HepG2 (cell line): ENCODE measurements around the gene ENPP7. TPM values are rescaled to one million over a fixed set of nuclear protein-coding genes. Genes with fewer than 3 reads are reported as not detected.

ENCODE experiments used
- ATAC-seq: fragments of 200-7000 bp; cut with Tn5 transposase; 3 replicates; pipeline ENCODE4 v1.9.1; 2020; ENCODE audit warnings: mild to moderate bottlenecking, moderate library complexity
- BruUV-seq: library from RNA; stranded (reverse); fragments of 400-500 nt; replicated peaks from 2 replicates; lab custom pipeline; 2021; lab: Mats Ljungman, UMichigan
- CTCF ChIA-PET: fragments of 300-600 bp; formaldehyde crosslinking; extraction: SDS; loops from one replicate; lab custom pipeline; 2021; ENCODE audit warnings: low total read pairs, inconsistent platforms, low intra/inter-chr PET ratio; lab: Yijun Ruan, JAX
- POLR2A ChIA-PET: fragments of 350-600 bp; sonication (Branson Sonifier 250); formaldehyde crosslinking; loops from one replicate; lab custom pipeline; 2020; ENCODE audit warnings: antibody characterized with exemption, inconsistent platforms; lab: Yijun Ruan, JAX
- DNase-seq: peaks from one replicate; pipeline ENCODE4 v3.0.0-alpha.2; 2015; ENCODE audit warnings: low spot score
- FAIRE-seq: peaks from 3 replicates; lab custom pipeline; 2011; peaks lifted over from hg19 to GRCh38; lab: Jason Lieb, UNC
- H2AFZ ChIP-seq: one replicate; pipeline ENCODE4 v1.6.1; 2011; ENCODE audit warnings: low read length, inconsistent platforms
- H3K27ac ChIP-seq: fragments of 300-600 bp; 3 replicates; pipeline ENCODE4 v1.8.0; 2011; ENCODE audit warnings: mixed run types, mild to moderate bottlenecking, mixed read lengths, low read length, inconsistent platforms; ENCODE audit not compliant: insufficient read depth; ENCODE audit errors: extremely low read length
- H3K27me3 ChIP-seq, 2 experiments: fragments of 200-600 bp in 1 of 2; 2 replicates in 1 of 2; 3 replicates in 1 of 2; pipeline versions ENCODE4 v1.6.0 to v1.8.0; 2011; ENCODE audit warnings: low read length in 2 of 2, mild to moderate bottlenecking in 2 of 2, moderate library complexity in 2 of 2, inconsistent platforms in 1 of 2; ENCODE audit not compliant: insufficient read depth in 2 of 2, control insufficient read depth in 1 of 2
- H3K36me3 ChIP-seq, 2 experiments: fragments of 200-600 bp in 1 of 2; replicated peaks in 1 of 2; 2 replicates in 1 of 2; 3 replicates in 1 of 2; pipeline versions ENCODE4 v1.5.1 to v1.8.0; 2011; ENCODE audit warnings: low read length in 2 of 2, inconsistent platforms in 1 of 2; ENCODE audit not compliant: insufficient read depth in 2 of 2, control insufficient read depth in 1 of 2
- H3K4me1 ChIP-seq: 2 replicates; pipeline ENCODE4 v1.5.1; 2012; ENCODE audit warnings: low read length, inconsistent platforms; ENCODE audit not compliant: insufficient read depth
- H3K4me2 ChIP-seq: 2 replicates; pipeline ENCODE4 v1.6.0; 2011; ENCODE audit warnings: low read depth, low read length, inconsistent platforms
- H3K4me3 ChIP-seq, 3 experiments: fragments of 200-600 bp in 1 of 3; sonication (generic), shearing (Covaris generic) in 1 of 3; replicated peaks in 1 of 3; 2 replicates each; pipeline ENCODE4 v1.5.1; 2011 to 2016; ENCODE audit warnings: low read length in 3 of 3, inconsistent platforms in 2 of 3, low read depth in 2 of 3, mild to moderate bottlenecking in 2 of 3, control low read depth in 1 of 3, mixed read lengths in 1 of 3; ENCODE audit not compliant: insufficient read depth in 1 of 3
- H3K79me2 ChIP-seq: one replicate; pipeline ENCODE4 v1.6.1; 2011; ENCODE audit warnings: low read length, inconsistent platforms; ENCODE audit not compliant: insufficient read depth
- H3K9ac ChIP-seq: 2 replicates; pipeline ENCODE4 v1.6.0; 2011; ENCODE audit warnings: mild to moderate bottlenecking, low read depth, low read length, inconsistent platforms; ENCODE audit not compliant: insufficient read depth
- H3K9me3 ChIP-seq: 2 replicates; pipeline ENCODE4 v1.5.1; 2012; ENCODE audit warnings: mild to moderate bottlenecking, low read length
- H4K20me1 ChIP-seq: 2 replicates; pipeline ENCODE4 v1.6.0; 2011; ENCODE audit warnings: inconsistent platforms, mild to moderate bottlenecking, low read length, moderate library complexity; ENCODE audit not compliant: insufficient read depth
- ATM ChIP-seq: fragments of 450-650 bp; IDR thresholded peaks from 2 replicates; pipeline ENCODE4 v1.7.1; 2017; ENCODE audit warnings: mild to moderate bottlenecking, borderline replicate concordance
- CBX1 ChIP-seq: IDR thresholded peaks from one replicate; pipeline ENCODE4 v1.6.1; 2016; ENCODE audit warnings: antibody characterized with exemption, low read depth
- CC2D1A ChIP-seq: sonication (generic); formaldehyde crosslinking; IDR thresholded peaks from 2 replicates; pipeline ENCODE4 v1.8.1; 2023; ENCODE audit warnings: mild to moderate bottlenecking, missing genetic modification reagents
- DRAP1 ChIP-seq: IDR thresholded peaks from 2 replicates; pipeline ENCODE4 v1.6.1; 2016; ENCODE audit warnings: missing genetic modification reagents, missing compliant biosample characterization
- ELK4 ChIP-seq: sonication (generic); formaldehyde crosslinking; IDR thresholded peaks from 2 replicates; pipeline ENCODE4 v1.9.0; 2021; ENCODE audit warnings: missing genetic modification reagents, borderline replicate concordance
- GFI1 ChIP-seq: sonication (generic); formaldehyde crosslinking; IDR thresholded peaks from 2 replicates; pipeline ENCODE4 v1.5.0; 2020; ENCODE audit warnings: missing genetic modification reagents, mild to moderate bottlenecking, borderline replicate concordance
- GPBP1L1 ChIP-seq: sonication (generic); formaldehyde crosslinking; IDR thresholded peaks from 2 replicates; pipeline ENCODE4 v1.5.0; 2020; ENCODE audit warnings: mild to moderate bottlenecking, missing genetic modification reagents
- HMG20A ChIP-seq: IDR thresholded peaks from 2 replicates; pipeline ENCODE4 v1.6.1; 2016; ENCODE audit warnings: borderline replicate concordance
- MBD4 ChIP-seq: IDR thresholded peaks from 2 replicates; pipeline ENCODE4 v1.6.1; 2012; ENCODE audit warnings: low read length, inconsistent platforms, borderline replicate concordance
- POLR2G ChIP-seq: fragments of 200-400 bp; formaldehyde crosslinking; IDR thresholded peaks from 2 replicates; pipeline ENCODE4 v1.6.1; 2018; ENCODE audit warnings: mild to moderate bottlenecking, low read depth, low read length, moderate library complexity
- XBP1 ChIP-seq: sonication (generic); formaldehyde crosslinking; IDR thresholded peaks from 2 replicates; pipeline ENCODE4 v1.5.0; 2020; ENCODE audit warnings: missing genetic modification reagents
- ZC3H13 ChIP-seq: sonication (generic); formaldehyde crosslinking; IDR thresholded peaks from 2 replicates; pipeline ENCODE4 v1.8.1; 2023; ENCODE audit warnings: mild to moderate bottlenecking, missing genetic modification reagents, moderate library complexity
- ZNF251 ChIP-seq: sonication (generic); formaldehyde crosslinking; IDR thresholded peaks from 2 replicates; pipeline ENCODE4 v1.9.0; 2021; ENCODE audit warnings: mild to moderate bottlenecking, missing genetic modification reagents
- ZNF839 ChIP-seq: sonication (generic); formaldehyde crosslinking; IDR thresholded peaks from 2 replicates; pipeline ENCODE4 v1.4.0; 2020; ENCODE audit warnings: missing genetic modification reagents, mild to moderate bottlenecking, borderline replicate concordance
- ZNF850 ChIP-seq: sonication (generic); formaldehyde crosslinking; conservative IDR thresholded peaks from 2 replicates; pipeline ENCODE4 v1.9.0; 2021; ENCODE audit warnings: mild to moderate bottlenecking, missing genetic modification reagents
- WGBS: methylation state at CpG from one replicate; pipeline ENCODE4 v1.1.6; 2017; ENCODE audit warnings: low lambda C conversion rate; 5-methylcytosine and 5-hydroxymethylcytosine counted together
- in situ Hi-C: cut with HindIII; loops from 2 replicates; pipeline ENCODE4 v1.10.0; 2017; ENCODE audit warnings: low pct_unique_long_range_greater_than_20kb; ENCODE audit not compliant: extremely low pct_ligation_motif_present
- intact Hi-C: fragments of 100-400 bp; cut with micrococcal nuclease; formaldehyde crosslinking; loops from one replicate; pipeline ENCODE4 v1.10.0; 2022; ENCODE audit not compliant: unreplicated experiment
- polyA plus RNA-seq, 8 experiments: library from polyadenylated mRNA; depleted of rRNA in 3 of 8; stranded (reverse) in 7 of 8; unstranded in 1 of 8; fragments of >200 nt; fragmentation: Illumina TruSeq in 4 of 8; extraction: Trizol in 4 of 8; gene quantifications; 2 replicates each; pipeline versions ENCODE4 v1.2.1 to v1.2.3, GENCODE V29; 2011 to 2016; ENCODE audit warnings: low read depth in 4 of 8, missing spikeins in 1 of 8, mixed read lengths in 1 of 8; ENCODE audit not compliant: insufficient read depth in 1 of 8
- total RNA-seq, 5 experiments: library from RNA; depleted of rRNA; stranded (reverse); fragments of >200 nt; fragmentation: Illumina TruSeq; extraction: Trizol; gene quantifications; 2 replicates each; pipeline ENCODE4 v1.2.3, GENCODE V29; 2016; ENCODE audit warnings: low read depth in 1 of 5
- TF ChIP-seq, protein P1 (sequence below): sonication (generic); formaldehyde crosslinking; IDR thresholded peaks from 2 replicates; pipeline ENCODE4 v1.8.1; 2023; ENCODE audit warnings: mild to moderate bottlenecking, missing genetic modification reagents, borderline replicate concordance
- TF ChIP-seq, protein P2 (sequence below): sonication (generic); formaldehyde crosslinking; IDR thresholded peaks from 2 replicates; pipeline ENCODE4 v1.4.0; 2020; ENCODE audit warnings: missing genetic modification reagents
- TF ChIP-seq, protein P3 (sequence below): sonication (generic); formaldehyde crosslinking; IDR thresholded peaks from 2 replicates; pipeline ENCODE4 v1.4.0; 2020; ENCODE audit warnings: missing genetic modification reagents, borderline replicate concordance

Gene ENPP7
- total and polyA plus RNA-seq, 2 of the 13 experiments (the other 11 are each of a cell fraction or from before 2014, with no cell fraction given) = 1.1 to 2.2 TPM

DNA sequence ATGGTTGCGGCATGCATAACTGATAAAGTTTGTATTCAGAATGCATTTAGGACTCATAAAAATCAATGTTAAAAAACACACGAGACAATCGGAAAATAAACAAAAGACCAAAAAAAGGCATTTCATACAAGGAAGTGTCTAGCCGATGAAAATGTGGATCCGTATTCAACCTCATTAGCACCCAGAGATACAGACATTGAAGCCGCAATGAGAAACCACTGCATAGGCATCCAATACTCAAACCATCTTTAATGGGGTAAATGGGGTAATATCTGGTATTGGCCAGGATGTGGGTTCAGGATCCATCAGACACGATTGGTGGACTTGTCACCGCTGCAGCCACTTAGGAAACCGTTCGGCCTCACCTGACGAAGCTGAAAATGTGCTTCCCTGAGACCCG, 47.4 kb upstream of the ENPP7 start (continued):
- TF ChIP-seq POLR2G (no peak), ATM (no peak), ZNF251 (CRISPR knock-in tag) (no peak), ELK4 (CRISPR knock-in tag) (no peak), CC2D1A (CRISPR knock-in tag) (no peak), DRAP1 (CRISPR knock-in tag) (no peak), ZC3H13 (no peak), CBX1 (no peak)
- TF ChIP-seq, protein P1, sequence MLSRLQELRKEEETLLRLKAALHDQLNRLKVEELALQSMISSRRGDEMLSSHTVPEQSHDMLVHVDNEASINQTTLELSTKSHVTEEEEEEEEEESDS (CRISPR knock-in tag) = no peak

GRCh38 chr17:79684132-79684985, 46.4 kb upstream of the ENPP7 start:
- TF ChIP-seq ZNF839 (CRISPR knock-in tag) (no peak), GPBP1L1 (no peak), ZNF850 (CRISPR knock-in tag) (no peak), GFI1 (no peak), MBD4 (no peak), HMG20A (CRISPR knock-in tag) (no peak), XBP1 (no peak)
- TF ChIP-seq, protein P2, sequence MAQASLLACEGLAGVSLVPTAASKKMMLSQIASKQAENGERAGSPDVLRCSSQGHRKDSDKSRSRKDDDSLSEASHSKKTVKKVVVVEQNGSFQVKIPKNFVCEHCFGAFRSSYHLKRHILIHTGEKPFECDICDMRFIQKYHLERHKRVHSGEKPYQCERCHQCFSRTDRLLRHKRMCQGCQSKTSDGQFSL (CRISPR knock-in tag) = no peak
- TF ChIP-seq, protein P3, sequence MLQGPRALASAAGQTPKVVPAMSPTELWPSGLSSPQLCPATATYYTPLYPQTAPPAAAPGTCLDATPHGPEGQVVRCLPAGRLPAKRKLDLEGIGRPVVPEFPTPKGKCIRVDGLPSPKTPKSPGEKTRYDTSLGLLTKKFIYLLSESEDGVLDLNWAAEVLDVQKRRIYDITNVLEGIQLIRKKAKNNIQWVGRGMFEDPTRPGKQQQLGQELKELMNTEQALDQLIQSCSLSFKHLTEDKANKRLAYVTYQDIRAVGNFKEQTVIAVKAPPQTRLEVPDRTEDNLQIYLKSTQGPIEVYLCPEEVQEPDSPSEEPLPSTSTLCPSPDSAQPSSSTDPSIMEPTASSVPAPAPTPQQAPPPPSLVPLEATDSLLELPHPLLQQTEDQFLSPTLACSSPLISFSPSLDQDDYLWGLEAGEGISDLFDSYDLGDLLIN (CRISPR knock-in tag) = no peak
- in situ Hi-C loops (no loop called here), intact Hi-C loops (no loop called here)
- CTCF ChIA-PET = no interaction called here
- no peak for DNase-seq
- H2AFZ ChIP-seq = no peak overlapping the region
- H3K27me3 ChIP-seq = peaks cover 37 to 87% of the 10 kb centered on the region in 2 experiments
- no peak overlapping the region for H3K27ac ChIP-seq
- POLR2A ChIA-PET = no interaction called here
- FAIRE-seq = no peak
- no peak for ATAC-seq
- 17% methylated on average over 28 of the region's 29 CpGs for WGBS
- no peak overlapping the region for H3K9ac ChIP-seq
- no peaks in the 10 kb centered on the region for H3K9me3 ChIP-seq
- no peaks in the 10 kb centered on the region for H3K36me3 ChIP-seq
- H3K79me2 ChIP-seq = no peaks in the 10 kb centered on the region
- BruUV-seq = no TSS peak
- no peak overlapping the region for H3K4me3 ChIP-seq
- H4K20me1 ChIP-seq = no peaks in the 10 kb centered on the region; the same call in none of the 2 replicates
- H3K4me1 ChIP-seq = no peaks in the 10 kb centered on the region
- no peak overlapping the region for H3K4me2 ChIP-seq
